ENCODE data around the gene KRT74. TPM values are rescaled to one million over a fixed set of nuclear protein-coding genes. Genes with fewer than 3 reads are reported as not detected.
"Not testable (repeated sequence)": the region's sequence is repeated elsewhere in the genome, so short reads cannot be mapped to it uniquely, and the experiment has no call there.

Gene KRT74
- total RNA-seq, 1 donor from 2014 or later: not detected

GRCh38 chr12:52598966-52599365, 25.3 kb upstream of the KRT74 start:
- DNase-seq (ENCODE audit: low spot score): no peak
- no peak overlapping the region for H3K4me3 Mint-ChIP-seq
- peaks cover 7% of the 10 kb centered on the region for H3K27me3 Mint-ChIP-seq (ENCODE audit: insufficient read depth)
- intact Hi-C loops (cut with micrococcal nuclease): no loop called here
- no peaks in the 10 kb centered on the region for H3K9me3 Mint-ChIP-seq
- no peaks in the 10 kb centered on the region for H3K4me1 Mint-ChIP-seq (ENCODE audit: low read depth)
- no peak overlapping the region for H3K27ac Mint-ChIP-seq
- no peaks in the 10 kb centered on the region for H3K36me3 Mint-ChIP-seq (ENCODE audit: low read depth)

DNA sequence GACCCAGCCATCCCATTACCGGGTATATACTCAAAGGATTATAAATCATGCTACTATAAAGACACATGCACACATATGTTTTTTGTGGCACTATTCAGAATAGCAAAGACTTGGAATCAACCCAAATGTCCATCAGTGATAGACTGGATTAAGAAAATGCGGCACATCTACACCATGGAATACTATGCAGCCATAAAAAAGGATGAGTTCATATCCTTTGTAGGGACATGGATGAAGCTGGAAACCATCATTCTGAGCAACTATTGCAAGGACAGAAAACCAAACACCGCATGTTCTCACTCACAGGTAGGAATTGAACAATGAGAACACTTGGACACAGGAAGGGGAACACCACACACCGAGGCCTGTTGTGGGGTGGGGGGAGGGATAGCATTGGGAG, 20.6 kb upstream of the KRT74 start:
- intact Hi-C loops (cut with micrococcal nuclease); H3K36me3 Mint-ChIP-seq (ENCODE audit: low read depth); H3K9me3 Mint-ChIP-seq; H3K27me3 Mint-ChIP-seq (ENCODE audit: insufficient read depth); H3K4me3 Mint-ChIP-seq; DNase-seq (ENCODE audit: low spot score); H3K27ac Mint-ChIP-seq; H3K4me1 Mint-ChIP-seq (ENCODE audit: low read depth): not testable (repeated sequence)

- H3K4me1 Mint-ChIP-seq (ENCODE audit: low read depth): peaks cover 8% of the 10 kb centered on the region
- no peak for DNase-seq (ENCODE audit: low spot score)
- intact Hi-C loops (cut with micrococcal nuclease): no loop called here
- H3K9me3 Mint-ChIP-seq: no peaks in the 10 kb centered on the region
- H3K4me3 Mint-ChIP-seq: no peak overlapping the region
- H3K27ac Mint-ChIP-seq: no peak overlapping the region
- H3K27me3 Mint-ChIP-seq (ENCODE audit: insufficient read depth): peaks cover 14% of the 10 kb centered on the region
- no peaks in the 10 kb centered on the region for H3K36me3 Mint-ChIP-seq (ENCODE audit: low read depth)
Observed at GRCh38 chr12:52591521-52591920, 17.9 kb upstream of the KRT74 start.

DNA sequence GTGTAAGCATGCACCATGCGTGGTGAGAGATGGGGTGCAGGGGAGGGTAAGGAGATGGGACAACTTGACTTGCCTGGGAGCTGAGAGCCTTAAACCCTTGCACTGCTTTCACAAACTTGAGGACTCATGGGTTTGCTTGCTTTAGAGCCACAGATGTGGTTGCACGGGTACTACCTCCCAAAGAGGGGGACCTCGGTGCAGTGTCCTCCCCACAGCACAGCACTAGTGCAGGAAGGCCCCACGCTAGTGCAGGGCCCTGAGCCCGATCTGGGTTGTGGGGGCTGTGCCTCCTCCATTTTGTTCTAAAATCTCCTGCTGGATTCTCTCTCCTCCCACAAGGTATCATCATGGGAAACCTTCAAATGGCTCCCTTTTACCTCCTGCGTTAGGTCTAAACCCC, 16.4 kb upstream of the KRT74 start:
- Mint-ChIP-seq H3K4me1 (ENCODE audit: low read depth) (peaks cover 23% of the 10 kb centered on the region), H3K36me3 (ENCODE audit: low read depth) (no peaks in the 10 kb centered on the region), H3K27ac (no peak overlapping the region), H3K4me3 (no peak overlapping the region), H3K9me3 (no peaks in the 10 kb centered on the region), H3K27me3 (ENCODE audit: insufficient read depth) (peaks cover 14% of the 10 kb centered on the region)
- no peak for DNase-seq (ENCODE audit: low spot score)
- intact Hi-C loops (cut with micrococcal nuclease): no loop called here

DNA sequence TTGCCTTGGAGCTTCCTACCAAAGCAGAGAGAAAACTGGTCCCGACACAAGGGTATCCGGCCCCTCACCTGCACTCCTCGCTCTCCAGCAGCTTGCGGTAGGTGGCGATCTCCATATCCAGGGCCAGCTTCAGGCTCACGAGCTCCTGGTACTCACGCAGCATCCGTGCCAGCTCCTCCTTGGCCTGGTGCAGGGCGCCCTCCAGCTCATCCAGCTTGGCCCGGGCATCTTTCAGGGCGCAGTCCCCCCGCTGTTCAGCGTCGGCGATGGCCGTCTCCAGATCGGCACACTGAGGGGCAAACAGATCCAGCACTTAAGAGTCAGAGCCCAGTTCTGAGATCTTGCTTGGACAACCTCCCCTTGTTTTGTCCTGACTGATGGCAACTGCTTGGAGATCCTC, 13.9 kb upstream of the KRT74 start:
- H3K27me3 Mint-ChIP-seq (ENCODE audit: insufficient read depth): peaks cover 9% of the 10 kb centered on the region
- no peak overlapping the region for H3K27ac Mint-ChIP-seq
- H3K9me3 Mint-ChIP-seq: no peaks in the 10 kb centered on the region
- no peak overlapping the region for H3K4me3 Mint-ChIP-seq
- peaks cover 33% of the 10 kb centered on the region for H3K4me1 Mint-ChIP-seq (ENCODE audit: low read depth)
- H3K36me3 Mint-ChIP-seq (ENCODE audit: low read depth): no peaks in the 10 kb centered on the region
- intact Hi-C loops (cut with micrococcal nuclease): no loop called here
- no peak for DNase-seq (ENCODE audit: low spot score)

DNA sequence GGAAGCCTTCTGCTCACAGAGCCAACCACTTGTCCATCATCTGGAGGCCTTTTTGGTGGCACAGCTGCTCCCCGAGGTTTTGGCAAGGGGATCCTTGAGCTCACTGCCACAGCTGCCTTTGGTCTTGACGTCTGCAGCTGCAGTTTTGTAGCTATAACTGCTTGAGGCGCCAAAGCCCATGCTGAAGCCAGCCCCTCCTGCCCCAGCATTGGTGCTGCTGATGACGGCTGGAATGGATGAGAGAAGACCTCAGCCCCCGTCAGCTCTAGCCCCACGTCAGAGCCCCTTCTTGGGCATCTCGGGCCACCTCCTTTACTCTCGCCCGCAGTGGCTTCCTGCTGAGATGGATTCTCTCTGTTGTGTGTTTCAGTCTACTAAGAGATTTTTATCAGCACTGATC, 12.3 kb upstream of the KRT74 start:
- Mint-ChIP-seq H3K27ac (no peak overlapping the region), H3K4me1 (ENCODE audit: low read depth) (peaks cover 33% of the 10 kb centered on the region), H3K27me3 (ENCODE audit: insufficient read depth) (peaks cover 9% of the 10 kb centered on the region), H3K9me3 (no peaks in the 10 kb centered on the region), H3K4me3 (no peak overlapping the region), H3K36me3 (ENCODE audit: low read depth) (no peaks in the 10 kb centered on the region)
- intact Hi-C loops (cut with micrococcal nuclease): no loop called here
- DNase-seq (ENCODE audit: low spot score): peak; percentile 43

- no peak for DNase-seq (ENCODE audit: low spot score)
- Mint-ChIP-seq H3K4me3 (no peak overlapping the region), H3K27me3 (ENCODE audit: insufficient read depth) (peaks cover 9% of the 10 kb centered on the region), H3K9me3 (no peaks in the 10 kb centered on the region), H3K36me3 (ENCODE audit: low read depth) (no peaks in the 10 kb centered on the region), H3K27ac (no peak overlapping the region), H3K4me1 (ENCODE audit: low read depth) (peaks cover 33% of the 10 kb centered on the region)
- intact Hi-C loops (cut with micrococcal nuclease): no loop called here
Observed at GRCh38 chr12:52585066-52585465, 11.4 kb upstream of the KRT74 start.

- no peak for DNase-seq (ENCODE audit: low spot score)
Observed at GRCh38 chr12:52584156-52584682, 10.6 kb upstream of the KRT74 start.

DNA sequence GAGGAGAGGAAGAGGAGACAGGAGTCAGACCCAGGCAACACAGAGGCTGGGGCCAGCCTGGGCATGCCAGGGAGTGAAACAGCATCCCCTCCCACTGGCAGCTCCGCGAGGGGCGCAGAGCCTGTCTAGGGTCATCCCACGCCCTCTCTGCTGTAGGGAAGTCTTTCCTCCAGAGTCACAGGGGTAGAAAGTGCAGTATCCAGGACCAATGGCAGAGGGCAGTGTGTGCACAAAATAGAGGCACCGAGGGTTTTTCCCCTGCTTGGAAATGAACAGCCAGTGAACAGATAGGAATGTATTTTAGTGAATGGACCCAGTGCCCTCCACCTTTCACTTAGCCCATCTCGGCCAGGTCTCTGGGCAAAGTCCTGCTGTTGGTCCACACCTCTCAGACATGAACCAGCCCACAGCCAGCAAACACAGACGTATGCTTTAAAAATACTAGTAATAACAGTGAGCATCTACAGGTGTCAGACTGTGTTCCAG, 9.4 kb upstream of the KRT74 start:
- Mint-ChIP-seq H3K36me3 (ENCODE audit: low read depth) (no peaks in the 10 kb centered on the region), H3K4me3 (no peak overlapping the region), H3K9me3 (no peaks in the 10 kb centered on the region), H3K27me3 (ENCODE audit: insufficient read depth) (peaks cover 13% of the 10 kb centered on the region), H3K27ac (no peak overlapping the region), H3K4me1 (ENCODE audit: low read depth) (peaks cover 33% of the 10 kb centered on the region)
- peak; percentile 59 for DNase-seq (ENCODE audit: low spot score)
- intact Hi-C loops (cut with micrococcal nuclease): loop anchor here (1.0 to 5.0 kb wide), 7 partner anchors 27 to 430 kb away; no protein-coding TSS in a partner anchor

More at GRCh38 chr12:52584156-52584682, 10.6 kb upstream of the KRT74 start:
- intact Hi-C loops (cut with micrococcal nuclease): loop anchor here (5.0 kb wide), 1 partner anchor 108 kb away; no protein-coding TSS in a partner anchor
- Mint-ChIP-seq H3K4me3 (no peak overlapping the region), H3K27ac (no peak overlapping the region), H3K4me1 (ENCODE audit: low read depth) (peaks cover 33% of the 10 kb centered on the region), H3K27me3 (ENCODE audit: insufficient read depth) (peaks cover 10% of the 10 kb centered on the region), H3K9me3 (no peaks in the 10 kb centered on the region), H3K36me3 (ENCODE audit: low read depth) (no peaks in the 10 kb centered on the region)

- Mint-ChIP-seq H3K27me3 (ENCODE audit: insufficient read depth) (peaks cover 13% of the 10 kb centered on the region), H3K4me1 (ENCODE audit: low read depth) (peaks cover 33% of the 10 kb centered on the region), H3K27ac (no peak overlapping the region), H3K4me3 (no peak overlapping the region), H3K9me3 (no peaks in the 10 kb centered on the region), H3K36me3 (ENCODE audit: low read depth) (no peaks in the 10 kb centered on the region)
- no peak for DNase-seq (ENCODE audit: low spot score)
- intact Hi-C loops (cut with micrococcal nuclease): loop anchor here (2.0 to 5.0 kb wide), 2 partner anchors 110 to 430 kb away; no protein-coding TSS in a partner anchor
Observed at GRCh38 chr12:52582486-52582885, 8.8 kb upstream of the KRT74 start.

GRCh38 chr12:52581481-52581880, 7.8 kb upstream of the KRT74 start:
- H3K27ac Mint-ChIP-seq: no peak overlapping the region
- H3K36me3 Mint-ChIP-seq (ENCODE audit: low read depth): no peaks in the 10 kb centered on the region
- H3K9me3 Mint-ChIP-seq: no peaks in the 10 kb centered on the region
- peaks cover 24% of the 10 kb centered on the region for H3K4me1 Mint-ChIP-seq (ENCODE audit: low read depth)
- peaks cover 8% of the 10 kb centered on the region for H3K27me3 Mint-ChIP-seq (ENCODE audit: insufficient read depth)
- H3K4me3 Mint-ChIP-seq: no peak overlapping the region
- intact Hi-C loops (cut with micrococcal nuclease): loop anchor here (5.0 kb wide), 1 partner anchor 111 kb away; no protein-coding TSS in a partner anchor
- DNase-seq (ENCODE audit: low spot score): no peak

DNA sequence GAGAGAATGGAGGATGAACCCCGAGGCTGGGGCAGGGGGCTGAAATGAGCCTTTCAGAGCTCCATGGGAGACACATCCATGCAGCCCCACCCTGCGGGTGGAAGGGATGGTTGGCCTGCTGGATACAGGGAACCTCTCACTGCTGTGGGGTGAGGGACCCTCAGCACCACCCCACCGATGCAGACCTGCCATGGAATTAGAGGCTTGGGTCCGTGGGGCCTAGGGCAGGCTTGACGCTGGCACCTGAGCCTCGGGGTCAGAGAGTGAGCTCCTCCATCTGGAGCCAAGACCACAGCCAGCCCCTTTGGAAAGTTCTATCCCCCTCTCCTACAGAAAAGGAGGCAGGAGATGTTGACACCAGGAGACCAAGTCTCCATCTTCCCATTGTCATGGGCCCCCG, 7.4 kb upstream of the KRT74 start:
- no peak for DNase-seq (ENCODE audit: low spot score)
- peaks cover 20% of the 10 kb centered on the region for H3K4me1 Mint-ChIP-seq (ENCODE audit: low read depth)
- no peaks in the 10 kb centered on the region for H3K9me3 Mint-ChIP-seq
- no peak overlapping the region for H3K27ac Mint-ChIP-seq
- no peaks in the 10 kb centered on the region for H3K36me3 Mint-ChIP-seq (ENCODE audit: low read depth)
- H3K27me3 Mint-ChIP-seq (ENCODE audit: insufficient read depth): peaks cover 8% of the 10 kb centered on the region
- intact Hi-C loops (cut with micrococcal nuclease): loop anchor here (5.0 kb wide), 1 partner anchor 111 kb away; no protein-coding TSS in a partner anchor
- H3K4me3 Mint-ChIP-seq: no peak overlapping the region

DNA sequence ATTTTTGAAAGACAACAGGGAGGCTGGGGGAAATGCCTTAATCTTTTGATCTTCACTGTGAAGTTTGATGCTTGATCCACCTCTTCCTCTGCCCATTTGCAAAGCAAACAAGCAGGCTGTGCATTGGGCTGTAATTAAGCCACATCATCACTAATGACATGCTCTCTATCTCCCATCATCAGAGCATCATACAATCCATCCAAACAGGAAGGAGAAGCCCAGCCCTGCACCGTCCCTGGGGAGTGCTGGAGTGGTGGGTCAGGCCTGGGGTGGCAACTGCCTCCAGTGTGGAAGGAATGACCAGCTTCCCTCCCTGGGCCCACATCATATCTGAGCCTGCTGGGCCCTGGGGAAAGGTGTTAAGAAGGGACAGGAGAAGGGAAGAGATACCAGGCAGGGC, 6.9 kb upstream of the KRT74 start:
- H3K36me3 Mint-ChIP-seq (ENCODE audit: low read depth): no peaks in the 10 kb centered on the region
- intact Hi-C loops (cut with micrococcal nuclease): loop anchor here (5.0 kb wide), 1 partner anchor 112 kb away; no protein-coding TSS in a partner anchor
- H3K4me1 Mint-ChIP-seq (ENCODE audit: low read depth): peaks cover 14% of the 10 kb centered on the region
- H3K9me3 Mint-ChIP-seq: no peaks in the 10 kb centered on the region
- no peak overlapping the region for H3K4me3 Mint-ChIP-seq
- no peak overlapping the region for H3K27ac Mint-ChIP-seq
- DNase-seq (ENCODE audit: low spot score): no peak
- H3K27me3 Mint-ChIP-seq (ENCODE audit: insufficient read depth): peaks cover 8% of the 10 kb centered on the region
